Measurements from ENCODE around the gene MRAS. TPM values are rescaled to one million over a fixed set of nuclear protein-coding genes. Genes with fewer than 3 reads are reported as not detected.
A peak's percentile ranks its signal among the peaks of the same experiment; 100 is the strongest.

MRAS gene
- 1 to 10 TPM; 2.5 to 7.9 (median 6.9) TPM for total RNA-seq
- long read RNA-seq, result 0 reads

GRCh38 chr3:138347960-138348753 is at the start of gene MRAS:
Gene MRAS, plus strand, starts transcription at chr3:138348579. Its CDS starts 24,305 bp downstream, at chr3:138372884.
- ATAC-seq (peak; percentile 63 to 77 (median 72)), DNase-seq (peak; percentile 77 to 83 (median 81))
- Histone ChIP-seq H3K36me3 (no peaks in the 10 kb centered on the region), H3K27ac (peak within 1 kb of the TSS; percentile 62 to 73 (median 67)), H3K4me1 (peaks cover 0 to 17% (median 0%) of the 10 kb centered on the region in 4 donors), H3K27me3 (no peaks in the 10 kb centered on the region), H3K9me3 (no peaks in the 10 kb centered on the region), H3K4me3 (peak within 1 kb of the TSS; percentile 62 to 70 (median 67))
- TF ChIP-seq POLR2A (IDR thresholded peaks at IDR 0.05) (peak; percentile 54), CTCF (IDR thresholded peaks at IDR 0.05) (peak; percentile 31 to 51 (median 42))
- 0% methylated on average over 17 of the region's 93 CpGs for WGBS (ENCODE audit: insufficient coverage, low coverage, low lambda C conversion rate, missing lambda C conversion rate)
- intact Hi-C loops (cut with DNase I), result no loop called here

- TF ChIP-seq POLR2A (IDR thresholded peaks at IDR 0.05) (no peak), CTCF (IDR thresholded peaks at IDR 0.05) (no peak)
- no peaks in the 10 kb centered on the region for H3K9me3 ChIP-seq
- peaks cover 0 to 9% (median 0%) of the 10 kb centered on the region in 4 donors for H3K36me3 ChIP-seq
- no peak for ATAC-seq
- no peak overlapping the region for H3K4me3 ChIP-seq
- H3K4me1 ChIP-seq, result no peaks in the 10 kb centered on the region
- H3K27ac ChIP-seq, result no peak overlapping the region
- WGBS (ENCODE audit: insufficient coverage, low coverage, low lambda C conversion rate, missing lambda C conversion rate), result 82% methylated on average over 2 of the region's 2 CpGs
- no peak for DNase-seq
- intact Hi-C loops (cut with DNase I), result no loop called here
- H3K27me3 ChIP-seq, result no peaks in the 10 kb centered on the region
These were observed 47.7 kb upstream of the MRAS start for GRCh38 chr3:138300647-138301046.

- H3K4me3 ChIP-seq, result no peak overlapping the region
- TF ChIP-seq CTCF (IDR thresholded peaks at IDR 0.05) (no peak), POLR2A (IDR thresholded peaks at IDR 0.05) (no peak)
- H3K4me1 ChIP-seq, result no peaks in the 10 kb centered on the region
- ATAC-seq, result no peak
- 54% methylated on average over 6 of the region's 6 CpGs for WGBS (ENCODE audit: insufficient coverage, low coverage, low lambda C conversion rate, missing lambda C conversion rate)
- no peak for DNase-seq
- intact Hi-C loops (cut with DNase I), result no loop called here
- H3K9me3 ChIP-seq, result peaks cover 0 to 5% (median 0%) of the 10 kb centered on the region in 4 donors
- no peaks in the 10 kb centered on the region for H3K27me3 ChIP-seq
- H3K27ac ChIP-seq, result no peak overlapping the region
- no peaks in the 10 kb centered on the region for H3K36me3 ChIP-seq
These were observed 44.9 kb upstream of the MRAS start for GRCh38 chr3:138303474-138303873.

- Histone ChIP-seq H3K27me3 (no peaks in the 10 kb centered on the region), H3K4me3 (no peak overlapping the region), H3K36me3 (no peaks in the 10 kb centered on the region), H3K9me3 (peaks cover 0 to 10% (median 0%) of the 10 kb centered on the region in 4 donors), H3K27ac (no peak overlapping the region), H3K4me1 (no peaks in the 10 kb centered on the region)
- ATAC-seq (no peak), DNase-seq (no peak)
- no peak for TF ChIP-seq CTCF (IDR thresholded peaks at IDR 0.05)
- TF ChIP-seq POLR2A (IDR thresholded peaks at IDR 0.05), result no peak
- 62% methylated on average over 5 of the region's 5 CpGs for WGBS (ENCODE audit: insufficient coverage, low coverage, low lambda C conversion rate, missing lambda C conversion rate)
- intact Hi-C loops (cut with DNase I), result no loop called here
These were observed 40.5 kb upstream of the MRAS start for GRCh38 chr3:138307899-138308298.
